GM23338 (cell line): ENCODE results near the gene WARS2. TPM values are rescaled to one million over a fixed set of nuclear protein-coding genes. Genes with fewer than 3 reads are reported as not detected.
A peak's percentile ranks its signal among the peaks of the same experiment; 100 is the strongest.

Source experiments
- ATAC-seq: fragments of 200-7000 bp; cut with Tn5 transposase; 3 replicates; pipeline ENCODE4 v1.9.1; 2020
- DNase-seq: peaks from one replicate; pipeline ENCODE4 v3.0.0-alpha.2; 2015; ENCODE audit warnings: low spot score
- H2AFZ ChIP-seq: fragments of 200-600 bp; sonication (generic); 2 replicates; pipeline ENCODE4 v1.8.0; 2016; ENCODE audit warnings: antibody characterized with exemption, mild to moderate bottlenecking, moderate library complexity
- H3F3A ChIP-seq: fragments of 200-600 bp; sonication (generic); replicated peaks from 2 replicates; pipeline ENCODE4 v1.8.0; 2017; ENCODE audit warnings: antibody characterized with exemption, mixed run types, low read depth
- H3K27ac ChIP-seq: fragments of 200-600 bp; sonication (generic); 2 replicates; pipeline ENCODE4 v1.6.1; 2016; ENCODE audit warnings: low read depth
- H3K27me3 ChIP-seq: fragments of 200-600 bp; sonication (generic); 2 replicates; pipeline ENCODE4 v1.8.0; 2016; ENCODE audit warnings: mild to moderate bottlenecking, mixed run types, moderate library complexity; ENCODE audit not compliant: insufficient read depth
- H3K36me3 ChIP-seq: fragments of 200-600 bp; sonication (generic); 2 replicates; pipeline ENCODE4 v1.8.0; 2016; ENCODE audit warnings: mild to moderate bottlenecking; ENCODE audit not compliant: insufficient read depth
- H3K4me1 ChIP-seq: fragments of 200-600 bp; sonication (generic); 2 replicates; pipeline ENCODE4 v1.8.0; 2016; ENCODE audit warnings: mild to moderate bottlenecking, moderate library complexity; ENCODE audit not compliant: insufficient read depth
- H3K4me2 ChIP-seq: fragments of 200-600 bp; sonication (generic); 2 replicates; pipeline ENCODE4 v1.7.1; 2017; ENCODE audit warnings: mixed run types
- H3K4me3 ChIP-seq: fragments of 200-600 bp; sonication (generic); 2 replicates; pipeline ENCODE4 v1.6.1; 2016; ENCODE audit warnings: mixed run types
- H3K79me2 ChIP-seq: fragments of 200-600 bp; sonication (generic); replicated peaks from 2 replicates; pipeline ENCODE4 v1.8.0; 2017; ENCODE audit warnings: mild to moderate bottlenecking; ENCODE audit not compliant: insufficient read depth
- H3K9me2 ChIP-seq: fragments of 200-600 bp; sonication (generic); 2 replicates; pipeline ENCODE4 v1.8.0; 2017; ENCODE audit not compliant: insufficient read depth
- H4K20me1 ChIP-seq: fragments of 200-600 bp; sonication (generic); replicated peaks from 2 replicates; pipeline ENCODE4 v1.8.0; 2017; ENCODE audit warnings: mild to moderate bottlenecking; ENCODE audit not compliant: insufficient read depth
- H3K27ac Mint-ChIP-seq: 2 replicates; pipeline ENCODE4 v1.8.0; 2020; ENCODE audit warnings: inconsistent platforms, mild to moderate bottlenecking, moderate library complexity, mixed read lengths
- H3K27me3 Mint-ChIP-seq: 3 replicates; pipeline ENCODE4 v1.8.0; 2022; ENCODE audit warnings: low read depth, mild to moderate bottlenecking, moderate library complexity, mixed read lengths, inconsistent platforms; ENCODE audit not compliant: insufficient read depth, poor library complexity
- H3K36me3 Mint-ChIP-seq: 3 replicates; pipeline ENCODE4 v1.8.0; 2021; ENCODE audit warnings: low read depth, mild to moderate bottlenecking, inconsistent platforms, moderate library complexity, mixed read lengths
- H3K4me1 Mint-ChIP-seq: 3 replicates; pipeline ENCODE4 v1.8.0; 2020; ENCODE audit warnings: mild to moderate bottlenecking, inconsistent platforms, mixed read lengths
- H3K4me3 Mint-ChIP-seq: 3 replicates; pipeline ENCODE4 v1.8.0; 2021; ENCODE audit warnings: moderate library complexity, mild to moderate bottlenecking, inconsistent platforms, mixed read lengths
- H3K9me3 Mint-ChIP-seq: 3 replicates; pipeline ENCODE4 v1.8.0; 2020; ENCODE audit warnings: moderate library complexity, mild to moderate bottlenecking, inconsistent platforms, mixed read lengths
- CREB1 ChIP-seq: fragments of 250-450 bp; sonication (Bioruptor Pico); IDR thresholded peaks from 2 replicates; pipeline ENCODE4 v1.5.0; 2020; ENCODE audit warnings: low read depth, mild to moderate bottlenecking, moderate library complexity
- CTCF ChIP-seq, 2 experiments: fragments of 200-600 bp in 1 of 2; sonication (generic) in 1 of 2; conservative IDR thresholded peaks; 2 replicates each; pipeline versions ENCODE4 v1.5.1 to v1.6.1; 2016 to 2017; ENCODE audit warnings: antibody characterized with exemption in 2 of 2, low read depth in 2 of 2, mild to moderate bottlenecking in 2 of 2, moderate library complexity in 1 of 2
- ETS1 ChIP-seq: IDR thresholded peaks from 2 replicates; pipeline ENCODE4 v1.6.1; 2016; ENCODE audit warnings: antibody characterized with exemption
- EZH2 ChIP-seq: fragments of 200-600 bp; sonication (generic); IDR thresholded peaks from one replicate; pipeline ENCODE4 v1.8.0; 2017; ENCODE audit warnings: antibody characterized with exemption, mild to moderate bottlenecking, low read depth; ENCODE audit not compliant: unreplicated experiment
- EZH2phosphoT487 ChIP-seq: fragments of 200-600 bp; sonication (generic); IDR thresholded peaks from one replicate; pipeline ENCODE4 v1.8.1; 2018; ENCODE audit warnings: antibody characterized with exemption; ENCODE audit not compliant: unreplicated experiment
- JUNB ChIP-seq: IDR thresholded peaks from one replicate; pipeline ENCODE4 v1.6.1; 2016; ENCODE audit warnings: antibody characterized with exemption; ENCODE audit not compliant: unreplicated experiment
- NANOG ChIP-seq: IDR thresholded peaks from 2 replicates; pipeline ENCODE4 v1.6.1; 2016; ENCODE audit warnings: antibody characterized with exemption, borderline replicate concordance
- POLR2AphosphoS5 ChIP-seq: IDR thresholded peaks from 2 replicates; pipeline ENCODE4 v1.6.1; 2016; ENCODE audit warnings: antibody characterized with exemption, low read depth
- STAT1 ChIP-seq: IDR thresholded peaks from one replicate; pipeline ENCODE4 v1.6.1; 2016; ENCODE audit warnings: antibody characterized with exemption; ENCODE audit not compliant: unreplicated experiment
- ZNF114 ChIP-seq: fragments of 250-450 bp; sonication (Bioruptor Pico); IDR thresholded peaks from 2 replicates; pipeline ENCODE4 v1.5.0; 2020; ENCODE audit warnings: mild to moderate bottlenecking, moderate library complexity
- ZNF331 ChIP-seq: fragments of 250-450 bp; sonication (Bioruptor Pico); IDR thresholded peaks from 2 replicates; pipeline ENCODE4 v1.5.0; 2020; ENCODE audit warnings: low read depth, mild to moderate bottlenecking, moderate library complexity
- polyA plus RNA-seq: library from polyadenylated mRNA; unstranded; fragments of >200 nt; fragmentation: Nextera tagmentation; extraction: Ambion mirVana; gene quantifications from 2 replicates; pipeline ENCODE4 v1.2.1, GENCODE V29; 2016
- total RNA-seq: library from RNA; depleted of rRNA; stranded (reverse); fragments of >200 nt; shearing (Covaris generic); gene quantifications from 2 replicates; pipeline ENCODE4 v1.2.3, GENCODE V29; 2014

Gene WARS2
- total and polyA plus RNA-seq, 2 experiments from 2014 or later, result 6.4 to 12.6 TPM

GRCh38 chr1:119141660-119142059 is 1.2 kb upstream of the WARS2 start (continued):
- TF ChIP-seq CTCF (conservative IDR thresholded peaks at IDR 0.05; ENCODE audit: low read depth in 2 of 2) (no peak), POLR2AphosphoS5 (no peak), EZH2 (no peak), NANOG (no peak), ZNF331 (CRISPR knock-in tag) (no peak)

- Histone ChIP-seq H3K27ac (peak overlapping the region; percentile 82), H3K9me2 (no peaks in the 10 kb centered on the region), H3F3A (peaks cover 5% of the 10 kb centered on the region; the same call in 1 of the 2 replicates), H3K4me1 (0 out of 2 replicates have a peak, but pooled peaks cover 7% of the 10 kb centered on the region), H2AFZ (0 out of 2 replicates have a peak overlapping the region, but pooled peaks have one; percentile 6), H3K4me3 (peak overlapping the region; percentile 64), H3K4me2 (peak overlapping the region; percentile 77), H3K27me3 (no peaks in the 10 kb centered on the region), H3K36me3 (no peaks in the 10 kb centered on the region), H3K79me2 (peaks cover 27% of the 10 kb centered on the region), H4K20me1 (no peaks in the 10 kb centered on the region)
- Mint-ChIP-seq H3K4me1 (peaks cover 9% of the 10 kb centered on the region; the same call in 2 of the 3 replicates), H3K36me3 (peaks cover 3% of the 10 kb centered on the region; the same call in 1 of the 3 replicates), H3K9me3 (no peaks in the 10 kb centered on the region), H3K27me3 (no peaks in the 10 kb centered on the region), H3K4me3 (no peak overlapping the region), H3K27ac (no peak overlapping the region)
- peak; percentile 50 for DNase-seq
- peak; percentile 26 for ATAC-seq
- TF ChIP-seq ZNF114 (CRISPR knock-in tag) (no peak), CTCF (conservative IDR thresholded peaks at IDR 0.05; ENCODE audit: low read depth in 2 of 2) (peak; percentile 59 to 61)
Measured at GRCh38 chr1:119141020-119141424, 569 bp upstream of the WARS2 start.

- peaks cover 3% of the 10 kb centered on the region; the same call in 1 of the 3 replicates for H3K36me3 Mint-ChIP-seq
- H3K27ac Mint-ChIP-seq, result no peak overlapping the region
- peaks cover 9% of the 10 kb centered on the region; the same call in 2 of the 3 replicates for H3K4me1 Mint-ChIP-seq
- Histone ChIP-seq H3F3A (peaks cover 5% of the 10 kb centered on the region; the same call in 1 of the 2 replicates), H3K4me3 (peak overlapping the region; percentile 64), H3K27ac (peak overlapping the region; percentile 95; the same call in 1 of the 2 replicates), H3K4me1 (0 out of 2 replicates have a peak, but pooled peaks cover 7% of the 10 kb centered on the region), H2AFZ (peak overlapping the region; percentile 93), H4K20me1 (no peaks in the 10 kb centered on the region), H3K79me2 (peaks cover 27% of the 10 kb centered on the region), H3K4me2 (peak overlapping the region; percentile 81), H3K9me2 (no peaks in the 10 kb centered on the region), H3K36me3 (no peaks in the 10 kb centered on the region), H3K27me3 (no peaks in the 10 kb centered on the region)
- peak; percentile 71 for ATAC-seq
- DNase-seq, result no peak
- no peaks in the 10 kb centered on the region for H3K9me3 Mint-ChIP-seq
- H3K27me3 Mint-ChIP-seq, result no peaks in the 10 kb centered on the region
- no peak overlapping the region for H3K4me3 Mint-ChIP-seq
- TF ChIP-seq EZH2phosphoT487 (no peak), JUNB (no peak), STAT1 (no peak), CREB1 (CRISPR knock-in tag) (no peak), ZNF331 (CRISPR knock-in tag) (no peak), ETS1 (no peak), EZH2 (no peak), CTCF (conservative IDR thresholded peaks at IDR 0.05; ENCODE audit: low read depth in 2 of 2) (no peak)
Measured at GRCh38 chr1:119139857-119140176, 636 bp downstream of the WARS2 start.
